HG02571 (cell line): ENCODE data around the gene MYCL.

Experiments used
- ATAC-seq: cut with Tn5 transposase; IDR thresholded peaks from one replicate; pipeline ENCODE4 v1.9.1; 2021; ENCODE audit warnings: mild to moderate bottlenecking, moderate library complexity; ENCODE audit not compliant: unreplicated experiment

The MYCL gene

DNA sequence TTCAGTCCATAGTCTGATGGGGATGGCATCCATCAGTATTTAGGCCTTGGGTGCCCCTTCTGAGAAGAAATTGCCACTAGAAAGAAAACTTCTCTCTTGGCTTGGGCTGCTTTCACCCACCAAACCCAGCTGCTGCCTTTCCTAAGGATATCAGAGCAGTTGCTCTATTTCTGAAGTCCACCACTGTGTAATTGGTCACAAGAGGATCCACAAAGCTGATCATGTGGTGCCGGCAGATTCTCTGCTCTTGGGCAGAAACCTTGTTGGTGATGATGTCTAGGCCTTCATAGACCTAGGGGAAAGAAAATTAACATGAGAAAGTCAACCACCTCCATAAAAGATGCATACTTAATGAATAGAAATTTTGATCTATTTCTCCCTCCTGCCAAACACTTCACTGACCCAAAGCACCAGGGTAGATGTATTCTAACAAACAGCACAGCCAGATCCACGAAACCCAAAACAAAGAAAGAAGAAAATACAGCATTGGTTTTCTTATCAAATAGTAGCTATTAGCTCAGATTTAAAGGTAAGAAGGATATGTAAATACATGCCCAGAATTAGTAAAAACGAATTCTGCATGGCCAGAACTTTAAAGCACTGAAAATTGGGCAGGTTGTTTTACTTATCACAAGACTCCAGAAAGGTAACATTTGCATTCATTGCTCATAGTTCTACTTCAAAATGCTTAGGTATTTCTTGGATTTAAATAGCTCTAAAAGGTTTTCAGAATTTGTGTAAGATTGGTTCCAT, 44.4 kb downstream of the MYCL start:
- ATAC-seq, result no peak

GRCh38 chr1:39854738-39855137, 47.0 kb downstream of the MYCL start:
- ATAC-seq, result no peak

GRCh38 chr1:39854314-39854713, 47.4 kb downstream of the MYCL start:
- ATAC-seq, result no peak

- ATAC-seq, result no peak
Observed at GRCh38 chr1:39852876-39853275, 48.8 kb downstream of the MYCL start.

DNA sequence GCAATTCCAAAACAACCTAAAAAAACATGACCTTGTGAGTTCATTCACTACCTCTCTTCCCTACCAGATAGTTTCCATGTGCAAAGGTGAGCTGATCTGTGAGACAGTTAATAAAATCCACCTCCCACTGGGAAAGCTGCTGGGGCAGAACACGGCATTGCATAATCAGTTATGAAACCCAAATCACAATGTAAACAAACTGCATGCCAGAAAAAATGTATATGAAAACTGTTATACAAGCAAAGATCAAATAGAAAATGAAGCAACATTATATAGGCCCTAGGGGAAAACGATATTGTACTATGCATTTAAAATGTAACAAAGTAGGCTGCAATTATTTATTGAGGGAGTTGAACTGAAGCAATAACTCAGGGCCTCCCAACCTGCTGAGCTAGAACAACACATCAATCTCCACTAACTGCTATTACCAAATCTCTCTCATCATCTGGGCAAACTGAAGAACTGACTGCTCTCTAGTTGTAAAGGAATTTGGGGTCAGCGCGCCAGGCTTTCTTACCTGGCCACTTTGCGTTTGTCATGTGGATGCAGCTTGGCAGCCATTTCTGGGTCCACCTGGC, 49.4 kb downstream of the MYCL start:
- ATAC-seq, result no peak

GRCh38 chr1:39850606-39851216, 51.0 kb downstream of the MYCL start:
- ATAC-seq, result no peak

DNA sequence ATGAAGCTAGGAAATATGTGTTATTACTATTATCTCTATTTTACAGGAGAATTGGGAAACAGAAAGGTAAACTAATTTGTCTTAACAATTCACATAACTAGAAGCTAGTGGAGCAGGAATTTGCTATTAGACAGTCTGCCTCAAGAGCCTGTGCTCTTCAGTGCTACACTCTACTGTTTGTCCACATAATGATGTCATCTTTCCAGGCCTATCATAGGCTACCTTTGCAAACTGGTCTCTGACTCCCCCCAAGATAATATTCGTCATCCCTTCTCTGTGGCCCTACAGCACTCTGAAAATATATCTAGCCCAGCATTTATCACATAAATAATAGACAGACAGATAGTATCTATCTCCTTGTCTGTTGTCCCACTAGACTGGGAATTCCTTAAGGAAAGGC, 52.5 kb downstream of the MYCL start:
- ATAC-seq, result no peak

- no peak for ATAC-seq
Observed at GRCh38 chr1:39847940-39848339, 53.8 kb downstream of the MYCL start.

DNA sequence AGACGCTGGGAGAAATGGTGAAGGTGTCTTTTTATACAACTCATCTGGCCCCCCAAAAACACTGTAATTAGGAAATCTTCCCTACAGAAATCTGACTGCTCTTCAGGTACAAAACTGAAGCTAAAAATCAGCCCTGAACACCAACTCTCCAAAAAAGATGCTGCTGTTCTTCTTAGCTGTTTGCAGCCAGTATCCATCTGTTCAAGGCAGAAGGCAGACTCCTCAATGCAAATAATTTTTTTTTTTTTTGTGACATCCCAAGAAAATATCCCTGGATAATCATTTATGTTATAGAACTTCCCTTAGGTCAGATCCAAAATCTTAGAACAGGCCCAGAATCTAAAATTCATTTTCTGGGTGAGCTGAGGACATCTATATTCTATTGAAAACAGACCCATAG, 54.9 kb downstream of the MYCL start:
- ATAC-seq, result no peak

DNA sequence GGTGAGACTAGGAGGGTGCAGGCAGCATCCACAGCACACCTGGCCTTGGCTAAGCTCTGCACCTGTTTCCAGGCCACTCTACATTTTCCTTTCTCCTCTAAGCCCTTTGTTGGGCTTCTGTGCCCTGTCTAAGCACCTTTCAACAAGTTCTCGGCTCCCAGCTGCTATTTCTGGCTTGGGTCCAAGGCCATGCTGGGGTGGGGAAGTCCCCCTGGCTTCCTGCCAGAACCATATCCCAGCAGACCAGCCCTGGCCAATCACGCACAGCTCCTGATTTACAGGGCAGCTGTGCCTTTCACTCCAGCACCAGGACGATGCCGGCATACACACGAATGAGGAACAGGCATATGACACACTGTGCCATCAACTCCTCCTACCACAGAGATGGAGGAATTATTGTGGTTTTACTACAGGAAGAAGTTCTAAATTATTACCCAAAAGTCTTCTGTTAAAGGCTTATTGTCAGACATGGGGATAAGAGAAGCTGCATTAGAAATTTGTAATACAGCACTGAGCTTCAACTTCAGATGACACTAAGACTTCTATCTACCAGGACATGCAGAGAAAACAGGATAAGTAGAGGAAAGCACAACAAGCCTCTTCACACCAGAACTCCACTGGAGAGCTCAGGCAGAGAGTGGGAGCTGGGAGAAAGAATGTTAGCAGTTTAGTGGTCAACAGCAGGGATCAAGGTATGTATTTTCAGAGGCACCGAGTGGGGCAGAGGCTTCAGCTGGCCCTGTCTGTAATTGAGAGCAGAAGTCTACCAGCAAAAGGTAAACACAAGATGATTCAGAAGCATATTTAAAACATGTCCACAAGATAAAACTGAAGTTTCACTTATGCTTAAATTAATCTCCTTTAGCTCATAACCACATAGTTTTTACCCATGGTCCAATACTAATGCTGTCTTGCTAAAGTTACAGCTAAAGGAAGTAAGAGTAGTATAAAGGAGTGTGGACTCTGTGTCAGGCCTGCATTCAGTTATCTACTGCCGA, 55.8 kb downstream of the MYCL start:
- peak; percentile 63 for ATAC-seq
